Neural progenitor cell (in vitro differentiated cells): ENCODE measurements around the gene PRSS36. TPM values are rescaled to one million over a fixed set of nuclear protein-coding genes. Genes with fewer than 3 reads are reported as not detected.
"Not testable (repeated sequence)": the region's sequence is repeated elsewhere in the genome, so short reads cannot be mapped to it uniquely, and the experiment has no call there.

Source experiments
- DNase-seq: peaks from one replicate; pipeline ENCODE4 v3.0.0-alpha.2; 2016; ENCODE audit warnings: low spot score
- H2AFZ ChIP-seq: fragments of 200-600 bp; sonication (generic); replicated peaks from 2 replicates; pipeline ENCODE4 v1.6.1; 2016; ENCODE audit warnings: antibody characterized with exemption
- H3F3A ChIP-seq: fragments of 200-600 bp; sonication (generic); 2 replicates; pipeline ENCODE4 v1.6.1; 2016; ENCODE audit warnings: antibody characterized with exemption, low read depth
- H3K27ac ChIP-seq: fragments of 200-600 bp; sonication (generic); 2 replicates; pipeline ENCODE4 v1.5.1; 2016; ENCODE audit warnings: mild to moderate bottlenecking
- H3K27me3 ChIP-seq: fragments of 200-600 bp; sonication (generic); 2 replicates; pipeline ENCODE4 v1.6.1; 2016; ENCODE audit warnings: mild to moderate bottlenecking, moderate library complexity
- H3K36me3 ChIP-seq: fragments of 200-600 bp; sonication (generic); 2 replicates; pipeline ENCODE4 v1.5.1; 2016
- H3K4me1 ChIP-seq: fragments of 200-600 bp; sonication (generic); 2 replicates; pipeline ENCODE4 v1.6.1; 2016; ENCODE audit warnings: mixed run types
- H3K4me2 ChIP-seq: fragments of 200-600 bp; sonication (generic); 2 replicates; pipeline ENCODE4 v1.6.1; 2016
- H3K4me3 ChIP-seq: fragments of 200-600 bp; sonication (generic); 2 replicates; pipeline ENCODE4 v1.5.1; 2016
- H3K79me2 ChIP-seq: fragments of 200-600 bp; sonication (generic); 2 replicates; pipeline ENCODE4 v1.6.1; 2016; ENCODE audit warnings: low read depth
- H3K9ac ChIP-seq: fragments of 200-600 bp; sonication (generic); 2 replicates; pipeline ENCODE4 v1.6.1; 2016
- H3K9me3 ChIP-seq: fragments of 200-600 bp; sonication (generic); 2 replicates; pipeline ENCODE4 v1.5.1; 2016; ENCODE audit warnings: low read depth
- H4K20me1 ChIP-seq: fragments of 200-600 bp; sonication (generic); 2 replicates; pipeline ENCODE4 v1.6.1; 2016; ENCODE audit warnings: low read depth
- H3K27ac Mint-ChIP-seq: 3 replicates; pipeline ENCODE4 v1.8.0; 2021; ENCODE audit warnings: mixed read lengths
- H3K27me3 Mint-ChIP-seq: 2 replicates; pipeline ENCODE4 v1.8.0; 2022; ENCODE audit warnings: low read depth, mild to moderate bottlenecking, inconsistent platforms, moderate library complexity, mixed read lengths; ENCODE audit not compliant: insufficient read depth
- H3K36me3 Mint-ChIP-seq: 3 replicates; pipeline ENCODE4 v1.8.0; 2021; ENCODE audit warnings: mixed read lengths
- H3K4me1 Mint-ChIP-seq: 3 replicates; pipeline ENCODE4 v1.8.0; 2021; ENCODE audit warnings: mixed read lengths
- H3K4me3 Mint-ChIP-seq: 3 replicates; pipeline ENCODE4 v1.8.0; 2021; ENCODE audit warnings: mild to moderate bottlenecking, moderate library complexity, mixed read lengths
- H3K9me3 Mint-ChIP-seq: 3 replicates; pipeline ENCODE4 v1.8.0; 2020; ENCODE audit warnings: mixed read lengths
- CTCF ChIP-seq: fragments of 200-600 bp; sonication (generic); IDR thresholded peaks from 2 replicates; pipeline ENCODE4 v1.5.1; 2017; ENCODE audit warnings: antibody characterized with exemption, mild to moderate bottlenecking
- EZH2 ChIP-seq: fragments of 200-600 bp; sonication (generic); IDR thresholded peaks from 2 replicates; pipeline ENCODE4 v1.6.1; 2017; ENCODE audit warnings: antibody characterized with exemption, mild to moderate bottlenecking, moderate library complexity
- EZH2phosphoT487 ChIP-seq: fragments of 200-600 bp; sonication (generic); IDR thresholded peaks from 2 replicates; pipeline ENCODE4 v1.6.1; 2017; ENCODE audit warnings: antibody characterized with exemption
- total RNA-seq: library from RNA; depleted of rRNA; stranded (reverse); fragments of >200 nt; gene quantifications from 2 replicates; pipeline ENCODE4 v1.2.3, GENCODE V29; 2015; ENCODE audit warnings: low replicate concordance

Gene PRSS36
- total RNA-seq, 1 donor from 2014 or later, result 0.30 TPM

GRCh38 chr16:31177136-31177535, 27.3 kb upstream of the PRSS36 start:
- TF ChIP-seq EZH2 (no peak), CTCF (no peak), EZH2phosphoT487 (no peak)
- no peaks in the 10 kb centered on the region for H3K9me3 ChIP-seq
- Mint-ChIP-seq H3K27ac (no peak overlapping the region), H3K36me3 (peaks cover 9% of the 10 kb centered on the region), H3K9me3 (peaks cover 3% of the 10 kb centered on the region), H3K27me3 (peaks cover 8% of the 10 kb centered on the region), H3K4me3 (peak overlapping the region; percentile 30), H3K4me1 (peaks cover 31% of the 10 kb centered on the region)
- no peaks in the 10 kb centered on the region for H3K36me3 ChIP-seq
- peaks cover 25% of the 10 kb centered on the region for H3F3A ChIP-seq
- no peak for DNase-seq
- no peak overlapping the region for H3K4me2 ChIP-seq
- H2AFZ ChIP-seq, result no peak overlapping the region
- H3K4me3 ChIP-seq, result no peak overlapping the region
- H4K20me1 ChIP-seq, result peaks cover 15% of the 10 kb centered on the region
- H3K27me3 ChIP-seq, result no peaks in the 10 kb centered on the region
- H3K9ac ChIP-seq, result no peak overlapping the region
- H3K79me2 ChIP-seq, result peaks cover 30% of the 10 kb centered on the region
- H3K27ac ChIP-seq, result no peak overlapping the region
- H3K4me1 ChIP-seq, result peaks cover 4% of the 10 kb centered on the region

- not testable (repeated sequence) for H3K9me3 Mint-ChIP-seq, H3K4me3 ChIP-seq, H3K27me3 Mint-ChIP-seq, H3K27ac ChIP-seq, H3K9me3 ChIP-seq, H3F3A ChIP-seq, H3K36me3 Mint-ChIP-seq, H3K36me3 ChIP-seq, H3K79me2 ChIP-seq, H3K9ac ChIP-seq, H2AFZ ChIP-seq, H3K4me1 ChIP-seq
- H3K4me2 ChIP-seq, result peak overlapping the region; percentile 54
- peaks cover 35% of the 10 kb centered on the region for H3K4me1 Mint-ChIP-seq
- peaks cover 13% of the 10 kb centered on the region for H3K27me3 ChIP-seq
- peak overlapping the region; percentile 52 for H3K4me3 Mint-ChIP-seq
- peak overlapping the region; percentile 95 for H3K27ac Mint-ChIP-seq
- peak; percentile 52 for DNase-seq
- H4K20me1 ChIP-seq, result peaks cover 14% of the 10 kb centered on the region
Observed at GRCh38 chr16:31170048-31170447, 20.2 kb upstream of the PRSS36 start.

- Mint-ChIP-seq H3K27me3 (peaks cover 5% of the 10 kb centered on the region), H3K4me3 (no peak overlapping the region), H3K9me3 (peaks cover 2% of the 10 kb centered on the region), H3K4me1 (peaks cover 33% of the 10 kb centered on the region), H3K36me3 (no peaks in the 10 kb centered on the region), H3K27ac (peak overlapping the region; percentile 53)
- Histone ChIP-seq H3K36me3 (no peaks in the 10 kb centered on the region), H3K27me3 (peaks cover 13% of the 10 kb centered on the region), H3K4me1 (peaks cover 6% of the 10 kb centered on the region), H3K27ac (no peak overlapping the region), H3K9me3 (no peaks in the 10 kb centered on the region), H2AFZ (no peak overlapping the region), H4K20me1 (peaks cover 14% of the 10 kb centered on the region), H3K4me3 (no peak overlapping the region), H3K9ac (no peak overlapping the region), H3K79me2 (no peaks in the 10 kb centered on the region), H3K4me2 (no peak overlapping the region), H3F3A (peaks cover 6% of the 10 kb centered on the region)
- no peak for TF ChIP-seq EZH2phosphoT487
- TF ChIP-seq CTCF, result no peak
- TF ChIP-seq EZH2, result no peak
- no peak for DNase-seq
Observed at GRCh38 chr16:31168848-31169247, 19.0 kb upstream of the PRSS36 start.

- no peak overlapping the region for H2AFZ ChIP-seq
- H3K9ac ChIP-seq, result no peak overlapping the region
- no peak overlapping the region for H3K4me3 ChIP-seq
Observed at GRCh38 chr16:31167315-31167714, 17.4 kb upstream of the PRSS36 start.

More at GRCh38 chr16:31167315-31167714, 17.4 kb upstream of the PRSS36 start:
- Histone ChIP-seq H3K36me3 (no peaks in the 10 kb centered on the region), H3K9me3 (no peaks in the 10 kb centered on the region), H3K27me3 (peaks cover 13% of the 10 kb centered on the region), H3K27ac (no peak overlapping the region), H3K4me1 (peaks cover 6% of the 10 kb centered on the region), H3F3A (peaks cover 6% of the 10 kb centered on the region), H3K79me2 (no peaks in the 10 kb centered on the region), H4K20me1 (peaks cover 14% of the 10 kb centered on the region), H3K4me2 (no peak overlapping the region)
- no peak for DNase-seq
- Mint-ChIP-seq H3K9me3 (peaks cover 2% of the 10 kb centered on the region), H3K36me3 (no peaks in the 10 kb centered on the region), H3K27ac (no peak overlapping the region), H3K4me1 (peaks cover 27% of the 10 kb centered on the region), H3K27me3 (peaks cover 5% of the 10 kb centered on the region), H3K4me3 (no peak overlapping the region)
- TF ChIP-seq CTCF (no peak), EZH2phosphoT487 (no peak), EZH2 (no peak)
